Tibial nerve (tissue), 4 donors: ENCODE results near the gene AGT. TPM values are rescaled to one million over a fixed set of nuclear protein-coding genes. Genes with fewer than 3 reads are reported as not detected.
A peak's percentile ranks its signal among the peaks of the same experiment; 100 is the strongest.

ENCODE experiments used
- DNase-seq, 2 donors: peaks; one replicate each; pipeline ENCODE4 v3.0.0-alpha.2; 2019; ENCODE audit warnings: low spot score in 2 of 2
- H3K27ac ChIP-seq, 4 donors: fragments of 200-600 bp; sonication (generic) in 3 of 4; one replicate each; pipeline ENCODE4 v1.5.1; 2017 to 2019; ENCODE audit warnings: mild to moderate bottlenecking in 1 of 4
- H3K27me3 ChIP-seq, 2 donors: fragments of 200-600 bp; sonication (generic) in 1 of 2; one replicate each; pipeline versions ENCODE4 v1.5.1 to v1.6.0; 2017 to 2019
- H3K36me3 ChIP-seq, 3 donors: fragments of 200-600 bp; sonication (generic); one replicate each; pipeline ENCODE4 v1.5.1; 2018 to 2019
- H3K4me1 ChIP-seq, 4 donors: fragments of 200-600 bp; sonication (generic) in 3 of 4; one replicate each; pipeline ENCODE4 v1.5.1; 2017 to 2019
- H3K4me3 ChIP-seq, 4 donors: fragments of 200-600 bp; sonication (generic) in 3 of 4; one replicate each; pipeline ENCODE4 v1.5.1; 2017 to 2019; ENCODE audit warnings: mild to moderate bottlenecking in 1 of 4, moderate library complexity in 1 of 4
- H3K9me3 ChIP-seq, 4 donors: fragments of 200-600 bp; sonication (generic) in 3 of 4; one replicate each; pipeline ENCODE4 v1.5.1; 2017 to 2019
- EP300 ChIP-seq, 2 donors: sonication (generic); formaldehyde crosslinking; IDR thresholded peaks; one replicate each; pipeline ENCODE4 v1.6.1; 2017; ENCODE audit warnings: antibody characterized with exemption in 2 of 2, mild to moderate bottlenecking in 1 of 2
- POLR2A ChIP-seq, 2 donors: fragments of 450-650 bp; IDR thresholded peaks; one replicate each; pipeline ENCODE4 v1.6.1; 2017; ENCODE audit warnings: antibody characterized with exemption in 2 of 2, mild to moderate bottlenecking in 2 of 2, moderate library complexity in 2 of 2
- WGBS, 2 donors: methylation state at CpG; one replicate each; pipeline ENCODE4 v1.1.5; 2018; 5-methylcytosine and 5-hydroxymethylcytosine counted together
- total RNA-seq, 4 donors: library from RNA; depleted of rRNA; stranded (reverse); fragments of >200 nt; gene quantifications; one replicate each; pipeline ENCODE4 v1.1.0, GENCODE V29; 2016
- TF ChIP-seq, protein P1 (sequence below), 5 experiments: fragments of 200-600 bp in 3 of 5; fragments of 450-650 bp in 2 of 5; sonication (generic) in 3 of 5; IDR thresholded peaks; one replicate each; pipeline ENCODE4 v1.5.1; 2016 to 2019; ENCODE audit warnings: antibody characterized with exemption in 5 of 5, mild to moderate bottlenecking in 3 of 5, moderate library complexity in 2 of 5

AGT gene
- total RNA-seq, 4 donors from 2014 or later, result 2.7 to 25.2 (median 7.0) TPM

DNA sequence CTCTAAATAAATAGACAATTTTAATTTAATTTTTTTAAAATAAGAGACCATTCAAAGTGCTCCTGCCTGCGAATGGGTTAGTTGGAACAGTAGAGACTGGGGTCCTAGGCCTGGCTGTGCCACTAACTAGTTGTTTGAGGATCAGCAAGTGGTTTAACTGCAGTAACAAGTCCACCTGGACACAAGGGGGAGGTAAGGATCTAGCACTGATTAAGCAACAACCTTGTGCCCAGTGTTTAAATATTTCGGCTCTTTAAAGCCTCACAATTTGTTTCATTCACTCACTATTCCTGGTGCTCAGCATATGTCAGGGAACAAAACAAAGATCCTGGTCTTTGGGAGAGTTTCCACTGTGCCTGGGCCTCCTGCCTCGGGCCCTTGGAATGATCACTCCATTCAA is 1.6 kb upstream of the AGT start:
- DNase-seq, result no peak
- no peak overlapping the region for H3K4me3 ChIP-seq
- H3K9me3 ChIP-seq, result no peaks in the 10 kb centered on the region
- no peaks in the 10 kb centered on the region for H3K36me3 ChIP-seq
- no peaks in the 10 kb centered on the region for H3K27me3 ChIP-seq
- H3K27ac ChIP-seq, result no peak overlapping the region
- 76 to 82% methylated on average over 3 of the region's 3 CpGs for WGBS, 2 donors
- TF ChIP-seq, protein P1, sequence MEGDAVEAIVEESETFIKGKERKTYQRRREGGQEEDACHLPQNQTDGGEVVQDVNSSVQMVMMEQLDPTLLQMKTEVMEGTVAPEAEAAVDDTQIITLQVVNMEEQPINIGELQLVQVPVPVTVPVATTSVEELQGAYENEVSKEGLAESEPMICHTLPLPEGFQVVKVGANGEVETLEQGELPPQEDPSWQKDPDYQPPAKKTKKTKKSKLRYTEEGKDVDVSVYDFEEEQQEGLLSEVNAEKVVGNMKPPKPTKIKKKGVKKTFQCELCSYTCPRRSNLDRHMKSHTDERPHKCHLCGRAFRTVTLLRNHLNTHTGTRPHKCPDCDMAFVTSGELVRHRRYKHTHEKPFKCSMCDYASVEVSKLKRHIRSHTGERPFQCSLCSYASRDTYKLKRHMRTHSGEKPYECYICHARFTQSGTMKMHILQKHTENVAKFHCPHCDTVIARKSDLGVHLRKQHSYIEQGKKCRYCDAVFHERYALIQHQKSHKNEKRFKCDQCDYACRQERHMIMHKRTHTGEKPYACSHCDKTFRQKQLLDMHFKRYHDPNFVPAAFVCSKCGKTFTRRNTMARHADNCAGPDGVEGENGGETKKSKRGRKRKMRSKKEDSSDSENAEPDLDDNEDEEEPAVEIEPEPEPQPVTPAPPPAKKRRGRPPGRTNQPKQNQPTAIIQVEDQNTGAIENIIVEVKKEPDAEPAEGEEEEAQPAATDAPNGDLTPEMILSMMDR (IDR thresholded peaks at IDR 0.05), result no peak
- TF ChIP-seq EP300 (IDR thresholded peaks at IDR 0.05) (no peak), POLR2A (IDR thresholded peaks at IDR 0.05) (no peak)
- peaks cover 0 to 11% (median 11%) of the 10 kb centered on the region in 4 donors for H3K4me1 ChIP-seq

DNA sequence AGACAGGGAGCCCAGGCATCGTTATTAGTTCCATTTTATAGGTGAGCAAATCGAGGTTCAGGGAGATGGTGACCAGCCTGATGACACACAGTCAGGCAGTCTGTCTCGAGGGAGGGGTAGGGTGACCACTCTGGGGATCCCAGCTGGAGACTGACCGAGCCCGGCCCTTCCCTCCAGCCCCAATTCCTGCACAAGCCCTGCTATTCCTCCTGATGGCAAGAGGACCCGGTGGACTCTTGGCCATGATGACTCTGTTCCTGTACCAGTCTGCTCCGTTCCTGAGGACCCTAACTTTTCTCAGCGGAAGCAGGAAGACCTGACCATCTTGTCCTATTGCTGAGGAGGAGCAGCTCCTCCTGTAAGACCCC is 391 bp downstream of the AGT start:
- WGBS, 2 donors, result 86 to 91% methylated on average over 8 of the region's 8 CpGs
- no peak for TF ChIP-seq POLR2A (IDR thresholded peaks at IDR 0.05)
- TF ChIP-seq EP300 (IDR thresholded peaks at IDR 0.05), result no peak
- Histone ChIP-seq H3K27me3 (no peaks in the 10 kb centered on the region), H3K27ac (peak overlapping the region in 2 of 4 donors; percentile 49 to 60), H3K4me1 (peaks cover 0 to 11% (median 11%) of the 10 kb centered on the region in 4 donors), H3K4me3 (peak overlapping the region in 1 of 4 donors; percentile 28), H3K9me3 (no peaks in the 10 kb centered on the region), H3K36me3 (no peaks in the 10 kb centered on the region)
- DNase-seq, result no peak

DNA sequence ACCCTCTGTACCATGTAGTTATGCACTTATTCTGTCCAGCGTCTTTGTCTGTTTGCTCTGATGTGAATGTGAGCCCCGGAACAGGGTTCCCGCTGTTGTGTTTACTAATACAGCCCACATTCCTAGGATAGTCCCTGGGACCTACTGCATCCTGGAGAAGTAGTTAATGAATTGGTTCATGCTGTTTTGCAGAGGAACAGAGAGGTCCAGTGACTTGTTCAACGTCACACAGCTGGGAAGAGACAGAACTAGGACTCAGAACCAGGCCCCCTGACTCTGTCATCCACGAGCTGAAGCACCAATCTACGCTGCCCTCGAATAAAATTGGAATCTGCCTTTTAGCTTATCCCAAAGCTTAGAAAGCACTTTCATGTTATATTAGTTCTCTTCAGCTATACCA is 784 bp downstream of the AGT start:
- no peak for TF ChIP-seq EP300 (IDR thresholded peaks at IDR 0.05)
- TF ChIP-seq POLR2A (IDR thresholded peaks at IDR 0.05), result no peak
- TF ChIP-seq, protein P1 (IDR thresholded peaks at IDR 0.05), result no peak
- Histone ChIP-seq H3K27ac (peak overlapping the region in 1 of 4 donors; percentile 60), H3K9me3 (no peaks in the 10 kb centered on the region), H3K4me3 (no peak overlapping the region), H3K36me3 (no peaks in the 10 kb centered on the region), H3K27me3 (no peaks in the 10 kb centered on the region), H3K4me1 (peaks cover 0 to 11% (median 11%) of the 10 kb centered on the region in 4 donors)
- 73 to 84% methylated on average over 7 of the region's 7 CpGs for WGBS, 2 donors
- DNase-seq, result no peak

DNA sequence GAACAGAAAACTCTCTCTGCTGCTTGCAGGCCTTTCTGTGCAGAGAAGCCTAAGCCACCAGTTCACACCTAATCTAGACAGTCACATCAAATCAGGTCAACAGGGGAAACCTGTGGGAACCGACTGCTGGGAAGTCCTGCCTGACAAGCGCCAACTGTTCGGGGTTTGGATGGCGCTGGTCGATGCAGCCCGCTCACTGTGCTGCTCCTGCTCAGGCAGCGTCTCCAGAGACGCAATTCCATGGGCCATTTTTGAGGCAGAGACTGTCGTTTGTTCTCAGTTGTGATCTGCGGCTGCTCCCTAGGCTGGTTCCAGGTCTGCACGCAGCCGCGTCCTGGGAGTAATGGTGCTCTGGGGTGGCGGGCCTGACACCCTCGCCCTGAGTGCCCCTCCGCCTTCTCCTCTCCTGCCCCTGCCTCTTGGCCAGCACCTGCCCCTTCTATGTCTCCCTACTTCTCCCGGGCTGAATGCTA is 1.4 kb downstream of the AGT start:
- no peak for DNase-seq
- Histone ChIP-seq H3K27me3 (no peaks in the 10 kb centered on the region), H3K9me3 (no peaks in the 10 kb centered on the region), H3K36me3 (no peaks in the 10 kb centered on the region), H3K4me3 (no peak overlapping the region), H3K4me1 (peaks cover 0 to 11% (median 11%) of the 10 kb centered on the region in 4 donors), H3K27ac (no peak overlapping the region)
- TF ChIP-seq, protein P1 (IDR thresholded peaks at IDR 0.05), result no peak
- no peak for TF ChIP-seq POLR2A (IDR thresholded peaks at IDR 0.05)
- no peak for TF ChIP-seq EP300 (IDR thresholded peaks at IDR 0.05)
- 86 to 94% methylated on average over 15 to 17 of the region's 17 CpGs for WGBS, 2 donors

DNA sequence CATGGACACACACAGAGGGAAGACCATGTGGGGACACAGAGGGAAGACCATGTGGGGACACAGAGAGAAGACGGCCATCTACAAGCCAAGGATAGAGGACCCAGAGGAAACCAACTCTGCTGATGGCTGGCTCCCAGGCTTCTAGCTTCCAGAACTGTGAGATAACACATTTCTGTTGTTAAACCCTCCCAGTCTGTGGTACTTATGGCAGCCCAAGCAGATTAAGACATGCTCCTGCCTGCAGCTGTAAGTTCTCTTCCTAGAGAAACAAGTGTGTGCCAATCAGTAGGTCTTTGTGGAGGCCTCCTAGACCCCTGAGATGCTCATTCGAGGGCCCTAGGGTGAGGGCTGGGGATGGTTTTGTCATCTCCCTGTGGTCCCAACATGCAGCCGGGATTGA is 2.7 kb downstream of the AGT start:
- WGBS, 2 donors, result 87 to 91% methylated on average over 2 to 3 of the region's 3 CpGs
- H3K9me3 ChIP-seq, result no peaks in the 10 kb centered on the region
- no peak overlapping the region for H3K4me3 ChIP-seq

More for the DNA sequence above, 2.7 kb downstream of the AGT start:
- Histone ChIP-seq H3K27me3 (no peaks in the 10 kb centered on the region), H3K27ac (no peak overlapping the region), H3K4me1 (peaks cover 0 to 11% (median 11%) of the 10 kb centered on the region in 4 donors), H3K36me3 (no peaks in the 10 kb centered on the region)
- TF ChIP-seq EP300 (IDR thresholded peaks at IDR 0.05) (no peak), POLR2A (IDR thresholded peaks at IDR 0.05) (no peak)
- TF ChIP-seq, protein P1 (IDR thresholded peaks at IDR 0.05), result no peak
- DNase-seq, result no peak
